ENCODE results near the gene PDE1A.

Gene PDE1A

DNA sequence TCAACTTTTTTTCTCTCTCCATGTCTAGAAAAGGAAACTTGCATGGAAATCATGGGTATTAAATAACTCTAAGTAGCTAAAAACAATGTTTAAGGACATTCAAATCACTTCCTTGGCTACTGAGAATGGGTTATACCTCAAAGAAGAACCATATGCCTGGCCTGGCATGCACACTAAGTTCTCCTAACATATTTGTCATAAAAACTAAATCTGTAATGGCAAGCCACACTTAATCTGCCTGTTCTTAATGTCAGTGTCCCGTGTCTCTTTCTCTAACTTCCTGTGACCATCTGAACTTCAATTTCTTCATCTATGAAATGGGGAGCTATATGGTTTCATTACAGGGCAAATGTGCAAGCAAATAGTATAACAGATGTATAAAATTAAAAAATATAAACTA, 11.1 kb downstream of the PDE1A start:
- Histone ChIP-seq H3K27me3 (ENCODE audit: control insufficient read depth, low read length) (no peaks in the 10 kb centered on the region), H3K4me1 (ENCODE audit: control insufficient read depth, low read length) (no peaks in the 10 kb centered on the region), H3K9me2 (replicated peaks; ENCODE audit: control insufficient read depth, low read length) (no peaks in the 10 kb centered on the region), H3F3A (ENCODE audit: control insufficient read depth, insufficient read depth) (no peaks in the 10 kb centered on the region), H3K4me3 (ENCODE audit: low read length) (no peak overlapping the region), H3K79me2 (ENCODE audit: control insufficient read depth, low read length) (no peaks in the 10 kb centered on the region), H3K9me3 (ENCODE audit: control insufficient read depth, insufficient read depth, low read length) (no peaks in the 10 kb centered on the region), H3K27ac (ENCODE audit: low read depth, low read length) (no peak overlapping the region), H3K4me2 (ENCODE audit: low read length) (no peak overlapping the region), H3K36me3 (ENCODE audit: control insufficient read depth, low read length) (no peaks in the 10 kb centered on the region), H4K20me1 (ENCODE audit: control insufficient read depth, insufficient read depth, low read depth, low read length) (no peaks in the 10 kb centered on the region)
- TF ChIP-seq EZH2phosphoT487 (IDR thresholded peaks at IDR 0.05; ENCODE audit: borderline replicate concordance, low read length): no peak
- TF ChIP-seq, protein P1, sequence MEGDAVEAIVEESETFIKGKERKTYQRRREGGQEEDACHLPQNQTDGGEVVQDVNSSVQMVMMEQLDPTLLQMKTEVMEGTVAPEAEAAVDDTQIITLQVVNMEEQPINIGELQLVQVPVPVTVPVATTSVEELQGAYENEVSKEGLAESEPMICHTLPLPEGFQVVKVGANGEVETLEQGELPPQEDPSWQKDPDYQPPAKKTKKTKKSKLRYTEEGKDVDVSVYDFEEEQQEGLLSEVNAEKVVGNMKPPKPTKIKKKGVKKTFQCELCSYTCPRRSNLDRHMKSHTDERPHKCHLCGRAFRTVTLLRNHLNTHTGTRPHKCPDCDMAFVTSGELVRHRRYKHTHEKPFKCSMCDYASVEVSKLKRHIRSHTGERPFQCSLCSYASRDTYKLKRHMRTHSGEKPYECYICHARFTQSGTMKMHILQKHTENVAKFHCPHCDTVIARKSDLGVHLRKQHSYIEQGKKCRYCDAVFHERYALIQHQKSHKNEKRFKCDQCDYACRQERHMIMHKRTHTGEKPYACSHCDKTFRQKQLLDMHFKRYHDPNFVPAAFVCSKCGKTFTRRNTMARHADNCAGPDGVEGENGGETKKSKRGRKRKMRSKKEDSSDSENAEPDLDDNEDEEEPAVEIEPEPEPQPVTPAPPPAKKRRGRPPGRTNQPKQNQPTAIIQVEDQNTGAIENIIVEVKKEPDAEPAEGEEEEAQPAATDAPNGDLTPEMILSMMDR (IDR thresholded peaks at IDR 0.05; ENCODE audit: low read depth, low read length, poor library complexity, severe bottlenecking): no peak

DNA sequence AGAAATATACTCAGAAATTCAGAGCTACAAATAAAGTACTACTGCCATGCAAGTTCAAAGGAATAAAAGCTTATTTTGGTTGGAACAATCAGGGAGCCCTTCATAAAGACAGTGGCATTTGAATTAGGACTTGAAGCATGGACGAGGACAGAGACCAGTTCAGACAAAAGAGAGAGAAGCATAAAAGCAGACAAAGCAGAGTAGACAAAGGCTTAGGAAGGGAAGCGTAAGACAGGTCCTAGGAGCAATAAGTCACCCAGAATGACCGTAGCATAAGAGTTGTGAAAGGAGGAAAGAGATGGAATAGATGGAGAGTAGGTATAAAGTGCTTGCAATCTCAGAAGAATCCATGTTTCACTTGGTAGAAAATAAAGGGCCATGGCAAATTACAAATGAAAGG, 14.0 kb downstream of the PDE1A start:
- no peak overlapping the region for H3K4me3 ChIP-seq (ENCODE audit: low read length)
- no peaks in the 10 kb centered on the region for H3K36me3 ChIP-seq (ENCODE audit: control insufficient read depth, low read length)
- H4K20me1 ChIP-seq (ENCODE audit: control insufficient read depth, insufficient read depth, low read depth, low read length): no peaks in the 10 kb centered on the region
- H3K9me3 ChIP-seq (ENCODE audit: control insufficient read depth, insufficient read depth, low read length): no peaks in the 10 kb centered on the region
- TF ChIP-seq EZH2phosphoT487 (IDR thresholded peaks at IDR 0.05; ENCODE audit: borderline replicate concordance, low read length): no peak
- TF ChIP-seq, protein P1 (IDR thresholded peaks at IDR 0.05; ENCODE audit: low read depth, low read length, poor library complexity, severe bottlenecking): no peak
- no peaks in the 10 kb centered on the region for H3K79me2 ChIP-seq (ENCODE audit: control insufficient read depth, low read length)
- no peaks in the 10 kb centered on the region for H3K4me1 ChIP-seq (ENCODE audit: control insufficient read depth, low read length)
- H3K27me3 ChIP-seq (ENCODE audit: control insufficient read depth, low read length): no peaks in the 10 kb centered on the region
- no peak overlapping the region for H3K27ac ChIP-seq (ENCODE audit: low read depth, low read length)
- no peak overlapping the region for H3K4me2 ChIP-seq (ENCODE audit: low read length)
- no peaks in the 10 kb centered on the region for H3K9me2 ChIP-seq (replicated peaks; ENCODE audit: control insufficient read depth, low read length)
- no peaks in the 10 kb centered on the region for H3F3A ChIP-seq (ENCODE audit: control insufficient read depth, insufficient read depth)

DNA sequence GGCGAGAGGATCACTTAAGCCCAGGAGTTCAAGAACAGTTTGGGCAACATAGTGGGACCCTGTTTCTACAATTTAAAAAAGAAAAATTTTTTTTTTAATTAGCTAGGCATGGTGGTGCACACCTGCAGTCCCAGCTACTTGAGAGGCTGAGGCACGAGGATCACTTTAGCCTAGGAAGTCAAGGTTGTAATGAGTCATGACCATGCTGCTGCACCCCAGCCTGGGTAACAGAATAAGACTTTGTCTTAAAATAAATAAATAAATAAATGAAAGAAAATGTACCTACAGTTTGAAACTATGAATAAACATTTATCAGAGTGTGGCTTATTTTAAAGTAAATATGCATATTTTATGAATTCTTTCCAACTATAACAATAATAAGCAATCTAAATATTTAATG, 16.7 kb downstream of the PDE1A start:
- H3K79me2 ChIP-seq (ENCODE audit: control insufficient read depth, low read length): no peaks in the 10 kb centered on the region
- H4K20me1 ChIP-seq (ENCODE audit: control insufficient read depth, insufficient read depth, low read depth, low read length): no peaks in the 10 kb centered on the region
- H3K9me2 ChIP-seq (replicated peaks; ENCODE audit: control insufficient read depth, low read length): no peaks in the 10 kb centered on the region
- no peaks in the 10 kb centered on the region for H3K27me3 ChIP-seq (ENCODE audit: control insufficient read depth, low read length)
- TF ChIP-seq, protein P1 (IDR thresholded peaks at IDR 0.05; ENCODE audit: low read depth, low read length, poor library complexity, severe bottlenecking): no peak
- no peak for TF ChIP-seq EZH2phosphoT487 (IDR thresholded peaks at IDR 0.05; ENCODE audit: borderline replicate concordance, low read length)
- no peaks in the 10 kb centered on the region for H3K9me3 ChIP-seq (ENCODE audit: control insufficient read depth, insufficient read depth, low read length)
- H3K4me3 ChIP-seq (ENCODE audit: low read length): no peak overlapping the region
- no peaks in the 10 kb centered on the region for H3F3A ChIP-seq (ENCODE audit: control insufficient read depth, insufficient read depth)
- no peak overlapping the region for H3K4me2 ChIP-seq (ENCODE audit: low read length)
- no peaks in the 10 kb centered on the region for H3K4me1 ChIP-seq (ENCODE audit: control insufficient read depth, low read length)
- H3K36me3 ChIP-seq (ENCODE audit: control insufficient read depth, low read length): no peaks in the 10 kb centered on the region
- H3K27ac ChIP-seq (ENCODE audit: low read depth, low read length): no peak overlapping the region

DNA sequence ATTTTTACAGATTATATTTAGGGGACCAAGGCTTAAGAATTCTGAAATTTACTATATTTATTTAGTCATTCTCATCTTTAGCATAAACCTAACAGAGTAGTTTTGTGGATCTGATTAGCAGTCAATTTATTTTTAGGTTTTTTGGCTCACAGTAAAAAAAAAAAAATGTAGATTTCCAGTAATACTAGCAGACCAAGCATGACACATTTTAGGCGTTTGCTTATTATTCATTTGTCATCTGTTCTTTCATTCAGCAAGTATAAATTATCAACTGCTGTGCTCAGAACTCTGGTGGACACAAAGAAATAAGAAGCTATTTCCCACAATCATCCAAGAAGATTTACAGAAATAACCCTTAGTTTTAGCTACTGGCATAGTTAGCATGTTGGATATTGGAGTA, 20.6 kb downstream of the PDE1A start:
- no peak overlapping the region for H3K27ac ChIP-seq (ENCODE audit: low read depth, low read length)
- H3K9me2 ChIP-seq (replicated peaks; ENCODE audit: control insufficient read depth, low read length): no peaks in the 10 kb centered on the region
- H3K4me1 ChIP-seq (ENCODE audit: control insufficient read depth, low read length): no peaks in the 10 kb centered on the region
- no peak for TF ChIP-seq EZH2phosphoT487 (IDR thresholded peaks at IDR 0.05; ENCODE audit: borderline replicate concordance, low read length)
- TF ChIP-seq, protein P1 (IDR thresholded peaks at IDR 0.05; ENCODE audit: low read depth, low read length, poor library complexity, severe bottlenecking): no peak
- H3K4me3 ChIP-seq (ENCODE audit: low read length): no peak overlapping the region
- H3F3A ChIP-seq (ENCODE audit: control insufficient read depth, insufficient read depth): no peaks in the 10 kb centered on the region
- no peak overlapping the region for H3K4me2 ChIP-seq (ENCODE audit: low read length)
- no peaks in the 10 kb centered on the region for H3K9me3 ChIP-seq (ENCODE audit: control insufficient read depth, insufficient read depth, low read length)
- no peaks in the 10 kb centered on the region for H4K20me1 ChIP-seq (ENCODE audit: control insufficient read depth, insufficient read depth, low read depth, low read length)
- H3K27me3 ChIP-seq (ENCODE audit: control insufficient read depth, low read length): no peaks in the 10 kb centered on the region
- H3K79me2 ChIP-seq (ENCODE audit: control insufficient read depth, low read length): no peaks in the 10 kb centered on the region
- no peaks in the 10 kb centered on the region for H3K36me3 ChIP-seq (ENCODE audit: control insufficient read depth, low read length)

Measured in DOHH2 (cell line).